HepG2 (cell line): ENCODE measurements around the gene ZNF578. TPM values are rescaled to one million over a fixed set of nuclear protein-coding genes. Genes with fewer than 3 reads are reported as not detected.

Experiments used
- ATAC-seq: fragments of 200-7000 bp; cut with Tn5 transposase; 3 replicates; pipeline ENCODE4 v1.9.1; 2020; ENCODE audit warnings: mild to moderate bottlenecking, moderate library complexity
- BruUV-seq: library from RNA; stranded (reverse); fragments of 400-500 nt; replicated peaks from 2 replicates; lab custom pipeline; 2021; lab: Mats Ljungman, UMichigan
- CTCF ChIA-PET: fragments of 300-600 bp; formaldehyde crosslinking; extraction: SDS; loops from one replicate; lab custom pipeline; 2021; ENCODE audit warnings: low total read pairs, inconsistent platforms, low intra/inter-chr PET ratio; lab: Yijun Ruan, JAX
- POLR2A ChIA-PET: fragments of 350-600 bp; sonication (Branson Sonifier 250); formaldehyde crosslinking; loops from one replicate; lab custom pipeline; 2020; ENCODE audit warnings: antibody characterized with exemption, inconsistent platforms; lab: Yijun Ruan, JAX
- DNase-seq: peaks from one replicate; pipeline ENCODE4 v3.0.0-alpha.2; 2015; ENCODE audit warnings: low spot score
- FAIRE-seq: peaks from 3 replicates; lab custom pipeline; 2011; peaks lifted over from hg19 to GRCh38; lab: Jason Lieb, UNC
- H2AFZ ChIP-seq: one replicate; pipeline ENCODE4 v1.6.1; 2011; ENCODE audit warnings: low read length, inconsistent platforms
- H3K27ac ChIP-seq: fragments of 300-600 bp; 3 replicates; pipeline ENCODE4 v1.8.0; 2011; ENCODE audit warnings: mixed run types, mild to moderate bottlenecking, mixed read lengths, low read length, inconsistent platforms; ENCODE audit not compliant: insufficient read depth; ENCODE audit errors: extremely low read length
- H3K27me3 ChIP-seq, 2 experiments: fragments of 200-600 bp in 1 of 2; 2 replicates in 1 of 2; 3 replicates in 1 of 2; pipeline versions ENCODE4 v1.6.0 to v1.8.0; 2011; ENCODE audit warnings: low read length in 2 of 2, mild to moderate bottlenecking in 2 of 2, moderate library complexity in 2 of 2, inconsistent platforms in 1 of 2; ENCODE audit not compliant: insufficient read depth in 2 of 2, control insufficient read depth in 1 of 2
- H3K36me3 ChIP-seq, 2 experiments: fragments of 200-600 bp in 1 of 2; replicated peaks in 1 of 2; 2 replicates in 1 of 2; 3 replicates in 1 of 2; pipeline versions ENCODE4 v1.5.1 to v1.8.0; 2011; ENCODE audit warnings: low read length in 2 of 2, inconsistent platforms in 1 of 2; ENCODE audit not compliant: insufficient read depth in 2 of 2, control insufficient read depth in 1 of 2
- H3K4me1 ChIP-seq: 2 replicates; pipeline ENCODE4 v1.5.1; 2012; ENCODE audit warnings: low read length, inconsistent platforms; ENCODE audit not compliant: insufficient read depth
- H3K4me2 ChIP-seq: 2 replicates; pipeline ENCODE4 v1.6.0; 2011; ENCODE audit warnings: low read depth, low read length, inconsistent platforms
- H3K4me3 ChIP-seq, 3 experiments: fragments of 200-600 bp in 1 of 3; sonication (generic), shearing (Covaris generic) in 1 of 3; replicated peaks in 1 of 3; 2 replicates each; pipeline ENCODE4 v1.5.1; 2011 to 2016; ENCODE audit warnings: low read length in 3 of 3, inconsistent platforms in 2 of 3, low read depth in 2 of 3, mild to moderate bottlenecking in 2 of 3, control low read depth in 1 of 3, mixed read lengths in 1 of 3; ENCODE audit not compliant: insufficient read depth in 1 of 3
- H3K79me2 ChIP-seq: one replicate; pipeline ENCODE4 v1.6.1; 2011; ENCODE audit warnings: low read length, inconsistent platforms; ENCODE audit not compliant: insufficient read depth
- H3K9ac ChIP-seq: 2 replicates; pipeline ENCODE4 v1.6.0; 2011; ENCODE audit warnings: mild to moderate bottlenecking, low read depth, low read length, inconsistent platforms; ENCODE audit not compliant: insufficient read depth
- H3K9me3 ChIP-seq: 2 replicates; pipeline ENCODE4 v1.5.1; 2012; ENCODE audit warnings: mild to moderate bottlenecking, low read length
- H4K20me1 ChIP-seq: 2 replicates; pipeline ENCODE4 v1.6.0; 2011; ENCODE audit warnings: inconsistent platforms, mild to moderate bottlenecking, low read length, moderate library complexity; ENCODE audit not compliant: insufficient read depth
- HOXD1 ChIP-seq: sonication (generic); formaldehyde crosslinking; IDR thresholded peaks from 2 replicates; pipeline ENCODE4 v1.5.0; 2020; ENCODE audit warnings: missing genetic modification reagents
- KDM5B ChIP-seq: sonication (generic); formaldehyde crosslinking; IDR thresholded peaks from 2 replicates; pipeline ENCODE4 v1.4.0; 2020; ENCODE audit warnings: missing genetic modification reagents, mild to moderate bottlenecking, borderline replicate concordance
- MED1 ChIP-seq: sonication (generic); formaldehyde crosslinking; IDR thresholded peaks from 2 replicates; pipeline ENCODE4 v1.4.0; 2020; ENCODE audit warnings: missing genetic modification reagents
- MEIS1 ChIP-seq: sonication (generic); formaldehyde crosslinking; IDR thresholded peaks from 2 replicates; pipeline ENCODE4 v1.9.0; 2021; ENCODE audit warnings: mild to moderate bottlenecking, missing genetic modification reagents, moderate library complexity, borderline replicate concordance
- MIXL1 ChIP-seq: IDR thresholded peaks from 2 replicates; pipeline ENCODE4 v1.6.1; 2016
- SNAI1 ChIP-seq: sonication (generic); formaldehyde crosslinking; IDR thresholded peaks from 2 replicates; pipeline ENCODE4 v1.5.0; 2020; ENCODE audit warnings: mild to moderate bottlenecking, missing genetic modification reagents, borderline replicate concordance
- TCF7L2 ChIP-seq: IDR thresholded peaks from 2 replicates; pipeline ENCODE4 v1.6.1; 2011; ENCODE audit warnings: mild to moderate bottlenecking, low read depth, low read length, moderate library complexity
- ZMAT3 ChIP-seq: sonication (generic); formaldehyde crosslinking; conservative IDR thresholded peaks from 2 replicates; pipeline ENCODE4 v1.7.0; 2021; ENCODE audit warnings: missing genetic modification reagents
- ZNF234 ChIP-seq: sonication (generic); formaldehyde crosslinking; conservative IDR thresholded peaks from 2 replicates; pipeline ENCODE4 v1.5.1; 2020; ENCODE audit warnings: mild to moderate bottlenecking, missing genetic modification reagents
- ZNF24 ChIP-seq: fragments of 450-650 bp; IDR thresholded peaks from 2 replicates; pipeline ENCODE4 v1.6.1; 2017; ENCODE audit warnings: antibody characterized with exemption, mild to moderate bottlenecking
- ZNF292 ChIP-seq: sonication (generic); formaldehyde crosslinking; IDR thresholded peaks from 2 replicates; pipeline ENCODE4 v1.8.1; 2022; ENCODE audit warnings: mild to moderate bottlenecking, low read depth, missing genetic modification reagents, borderline replicate concordance
- ZNF543 ChIP-seq: sonication (generic); formaldehyde crosslinking; IDR thresholded peaks from 2 replicates; pipeline ENCODE4 v1.4.0; 2020; ENCODE audit warnings: mild to moderate bottlenecking, missing genetic modification reagents
- ZNF567 ChIP-seq: sonication (generic); formaldehyde crosslinking; IDR thresholded peaks from 2 replicates; pipeline ENCODE4 v1.8.1; 2023; ENCODE audit warnings: mild to moderate bottlenecking, missing genetic modification reagents, borderline replicate concordance
- ZSCAN20 ChIP-seq: sonication (generic); formaldehyde crosslinking; IDR thresholded peaks from 2 replicates; pipeline ENCODE4 v1.4.0; 2020; ENCODE audit warnings: missing genetic modification reagents, mild to moderate bottlenecking, borderline replicate concordance
- WGBS: methylation state at CpG from one replicate; pipeline ENCODE4 v1.1.6; 2017; ENCODE audit warnings: low lambda C conversion rate; 5-methylcytosine and 5-hydroxymethylcytosine counted together
- in situ Hi-C: cut with HindIII; loops from 2 replicates; pipeline ENCODE4 v1.10.0; 2017; ENCODE audit warnings: low pct_unique_long_range_greater_than_20kb; ENCODE audit not compliant: extremely low pct_ligation_motif_present
- intact Hi-C: fragments of 100-400 bp; cut with micrococcal nuclease; formaldehyde crosslinking; loops from one replicate; pipeline ENCODE4 v1.10.0; 2022; ENCODE audit not compliant: unreplicated experiment
- polyA plus RNA-seq, 8 experiments: library from polyadenylated mRNA; depleted of rRNA in 3 of 8; stranded (reverse) in 7 of 8; unstranded in 1 of 8; fragments of >200 nt; fragmentation: Illumina TruSeq in 4 of 8; extraction: Trizol in 4 of 8; gene quantifications; 2 replicates each; pipeline versions ENCODE4 v1.2.1 to v1.2.3, GENCODE V29; 2011 to 2016; ENCODE audit warnings: low read depth in 4 of 8, missing spikeins in 1 of 8, mixed read lengths in 1 of 8; ENCODE audit not compliant: insufficient read depth in 1 of 8
- total RNA-seq, 5 experiments: library from RNA; depleted of rRNA; stranded (reverse); fragments of >200 nt; fragmentation: Illumina TruSeq; extraction: Trizol; gene quantifications; 2 replicates each; pipeline ENCODE4 v1.2.3, GENCODE V29; 2016; ENCODE audit warnings: low read depth in 1 of 5
- TF ChIP-seq, protein P1 (sequence below): sonication (generic); formaldehyde crosslinking; IDR thresholded peaks from 2 replicates; pipeline ENCODE4 v1.4.0; 2020; ENCODE audit warnings: missing genetic modification reagents
- TF ChIP-seq, protein P2 (sequence below): sonication (generic); formaldehyde crosslinking; IDR thresholded peaks from 2 replicates; pipeline ENCODE4 v1.8.1; 2023; ENCODE audit warnings: mild to moderate bottlenecking, missing genetic modification reagents
- TF ChIP-seq, protein P3 (sequence below): sonication (generic); formaldehyde crosslinking; IDR thresholded peaks from 2 replicates; pipeline ENCODE4 v1.4.0; 2020; ENCODE audit warnings: missing genetic modification reagents, borderline replicate concordance
- TF ChIP-seq, protein P4 (sequence below): sonication (generic); formaldehyde crosslinking; IDR thresholded peaks from 2 replicates; pipeline ENCODE4 v1.4.0; 2020; ENCODE audit warnings: missing genetic modification reagents

ZNF578 gene
- total and polyA plus RNA-seq, 2 of the 13 experiments (the other 11 are each of a cell fraction or from before 2014, with no cell fraction given): not detected

DNA sequence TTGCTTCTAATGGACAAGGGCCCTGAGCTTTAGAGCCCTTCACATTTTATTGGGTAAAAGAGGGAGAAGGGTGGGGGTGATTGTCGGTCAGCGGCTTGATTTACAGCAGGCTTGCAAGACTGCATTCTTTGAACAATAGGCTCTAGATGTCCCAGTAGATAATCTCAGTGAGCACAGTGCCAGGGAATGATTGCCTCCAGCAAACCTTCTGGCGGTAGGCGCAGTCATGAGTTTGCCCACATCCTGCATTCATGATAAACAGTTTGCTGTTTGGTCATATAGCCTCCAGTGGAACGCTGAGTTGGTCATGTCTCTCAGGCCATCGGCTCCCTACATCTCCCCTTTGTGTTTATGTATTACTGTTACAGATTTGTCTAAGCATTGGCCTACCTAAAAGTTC, 43.1 kb upstream of the ZNF578 start:
- no peak overlapping the region for H3K27ac ChIP-seq
- in situ Hi-C loops (no loop called here), intact Hi-C loops (no loop called here)
- TF ChIP-seq ZNF234 (CRISPR knock-in tag) (no peak), ZMAT3 (CRISPR knock-in tag) (no peak), ZNF543 (CRISPR knock-in tag) (no peak), ZNF24 (no peak), KDM5B (no peak), ZNF292 (CRISPR knock-in tag) (no peak), TCF7L2 (no peak), HOXD1 (CRISPR knock-in tag) (no peak), ZSCAN20 (CRISPR knock-in tag) (no peak), MIXL1 (no peak), SNAI1 (no peak), MEIS1 (no peak), ZNF567 (CRISPR knock-in tag) (no peak), MED1 (no peak)
- TF ChIP-seq, protein P1, sequence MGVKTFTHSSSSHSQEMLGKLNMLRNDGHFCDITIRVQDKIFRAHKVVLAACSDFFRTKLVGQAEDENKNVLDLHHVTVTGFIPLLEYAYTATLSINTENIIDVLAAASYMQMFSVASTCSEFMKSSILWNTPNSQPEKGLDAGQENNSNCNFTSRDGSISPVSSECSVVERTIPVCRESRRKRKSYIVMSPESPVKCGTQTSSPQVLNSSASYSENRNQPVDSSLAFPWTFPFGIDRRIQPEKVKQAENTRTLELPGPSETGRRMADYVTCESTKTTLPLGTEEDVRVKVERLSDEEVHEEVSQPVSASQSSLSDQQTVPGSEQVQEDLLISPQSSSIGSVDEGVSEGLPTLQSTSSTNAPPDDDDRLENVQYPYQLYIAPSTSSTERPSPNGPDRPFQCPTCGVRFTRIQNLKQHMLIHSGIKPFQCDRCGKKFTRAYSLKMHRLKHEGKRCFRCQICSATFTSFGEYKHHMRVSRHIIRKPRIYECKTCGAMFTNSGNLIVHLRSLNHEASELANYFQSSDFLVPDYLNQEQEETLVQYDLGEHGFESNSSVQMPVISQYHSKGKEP: no peak
- TF ChIP-seq, protein P2, sequence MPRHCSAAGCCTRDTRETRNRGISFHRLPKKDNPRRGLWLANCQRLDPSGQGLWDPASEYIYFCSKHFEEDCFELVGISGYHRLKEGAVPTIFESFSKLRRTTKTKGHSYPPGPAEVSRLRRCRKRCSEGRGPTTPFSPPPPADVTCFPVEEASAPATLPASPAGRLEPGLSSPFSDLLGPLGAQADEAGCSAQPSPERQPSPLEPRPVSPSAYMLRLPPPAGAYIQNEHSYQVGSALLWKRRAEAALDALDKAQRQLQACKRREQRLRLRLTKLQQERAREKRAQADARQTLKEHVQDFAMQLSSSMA: no peak
- TF ChIP-seq, protein P3, sequence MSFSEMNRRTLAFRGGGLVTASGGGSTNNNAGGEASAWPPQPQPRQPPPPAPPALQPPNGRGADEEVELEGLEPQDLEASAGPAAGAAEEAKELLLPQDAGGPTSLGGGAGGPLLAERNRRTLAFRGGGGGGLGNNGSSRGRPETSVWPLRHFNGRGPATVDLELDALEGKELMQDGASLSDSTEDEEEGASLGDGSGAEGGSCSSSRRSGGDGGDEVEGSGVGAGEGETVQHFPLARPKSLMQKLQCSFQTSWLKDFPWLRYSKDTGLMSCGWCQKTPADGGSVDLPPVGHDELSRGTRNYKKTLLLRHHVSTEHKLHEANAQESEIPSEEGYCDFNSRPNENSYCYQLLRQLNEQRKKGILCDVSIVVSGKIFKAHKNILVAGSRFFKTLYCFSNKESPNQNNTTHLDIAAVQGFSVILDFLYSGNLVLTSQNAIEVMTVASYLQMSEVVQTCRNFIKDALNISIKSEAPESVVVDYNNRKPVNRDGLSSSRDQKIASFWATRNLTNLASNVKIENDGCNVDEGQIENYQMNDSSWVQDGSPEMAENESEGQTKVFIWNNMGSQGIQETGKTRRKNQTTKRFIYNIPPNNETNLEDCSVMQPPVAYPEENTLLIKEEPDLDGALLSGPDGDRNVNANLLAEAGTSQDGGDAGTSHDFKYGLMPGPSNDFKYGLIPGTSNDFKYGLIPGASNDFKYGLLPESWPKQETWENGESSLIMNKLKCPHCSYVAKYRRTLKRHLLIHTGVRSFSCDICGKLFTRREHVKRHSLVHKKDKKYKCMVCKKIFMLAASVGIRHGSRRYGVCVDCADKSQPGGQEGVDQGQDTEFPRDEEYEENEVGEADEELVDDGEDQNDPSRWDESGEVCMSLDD (CRISPR knock-in tag): no peak
- TF ChIP-seq, protein P4, sequence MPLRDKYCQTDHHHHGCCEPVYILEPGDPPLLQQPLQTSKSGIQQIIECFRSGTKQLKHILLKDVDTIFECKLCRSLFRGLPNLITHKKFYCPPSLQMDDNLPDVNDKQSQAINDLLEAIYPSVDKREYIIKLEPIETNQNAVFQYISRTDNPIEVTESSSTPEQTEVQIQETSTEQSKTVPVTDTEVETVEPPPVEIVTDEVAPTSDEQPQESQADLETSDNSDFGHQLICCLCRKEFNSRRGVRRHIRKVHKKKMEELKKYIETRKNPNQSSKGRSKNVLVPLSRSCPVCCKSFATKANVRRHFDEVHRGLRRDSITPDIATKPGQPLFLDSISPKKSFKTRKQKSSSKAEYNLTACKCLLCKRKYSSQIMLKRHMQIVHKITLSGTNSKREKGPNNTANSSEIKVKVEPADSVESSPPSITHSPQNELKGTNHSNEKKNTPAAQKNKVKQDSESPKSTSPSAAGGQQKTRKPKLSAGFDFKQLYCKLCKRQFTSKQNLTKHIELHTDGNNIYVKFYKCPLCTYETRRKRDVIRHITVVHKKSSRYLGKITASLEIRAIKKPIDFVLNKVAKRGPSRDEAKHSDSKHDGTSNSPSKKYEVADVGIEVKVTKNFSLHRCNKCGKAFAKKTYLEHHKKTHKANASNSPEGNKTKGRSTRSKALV (CRISPR knock-in tag): no peak
- no peak overlapping the region for H2AFZ ChIP-seq
- no peak overlapping the region for H3K4me2 ChIP-seq
- ATAC-seq: no peak
- no peaks in the 10 kb centered on the region for H4K20me1 ChIP-seq
- no TSS peak for BruUV-seq
- FAIRE-seq: no peak
- no peaks in the 10 kb centered on the region for H3K79me2 ChIP-seq
- no peak overlapping the region for H3K4me3 ChIP-seq
- H3K36me3 ChIP-seq: peaks cover 3 to 12% of the 10 kb centered on the region in 2 experiments; a peak in 3 of 5 replicates
- H3K9me3 ChIP-seq: peaks cover 91% of the 10 kb centered on the region
- H3K4me1 ChIP-seq: no peaks in the 10 kb centered on the region
- DNase-seq: no peak
- 84% methylated on average over 6 of the region's 6 CpGs for WGBS
- CTCF ChIA-PET: no interaction called here
- H3K9ac ChIP-seq: no peak overlapping the region
- POLR2A ChIA-PET: no interaction called here
- H3K27me3 ChIP-seq: no peaks in the 10 kb centered on the region
